HCT116 (cell line): ENCODE results near the gene ZNF432. TPM values are rescaled to one million over a fixed set of nuclear protein-coding genes. Genes with fewer than 3 reads are reported as not detected.

Experiments
- ATAC-seq: fragments of 200-7000 bp; cut with Tn5 transposase; 2 replicates; pipeline ENCODE4 v1.9.1; 2020; ENCODE audit warnings: mild to moderate bottlenecking, moderate library complexity
- BruUV-seq: library from RNA; stranded (reverse); fragments of 400-500 nt; replicated peaks from 2 replicates; lab custom pipeline; 2021; lab: Mats Ljungman, UMichigan
- CTCF ChIA-PET: fragments of 300-600 bp; sonication (Branson Sonifier 250); formaldehyde crosslinking; loops from one replicate; lab custom pipeline; 2021; ENCODE audit warnings: antibody characterized with exemption; lab: Charles Lee
- POLR2A ChIA-PET: fragments of 300-600, 350-600 bp; sonication (Branson Sonifier 250); formaldehyde crosslinking; loops from one replicate; lab custom pipeline; 2021; ENCODE audit warnings: antibody characterized with exemption; lab: Charles Lee
- RAD21 ChIA-PET, 2 experiments: fragments of 300-600 bp; sonication (Branson Sonifier 250); formaldehyde crosslinking; loops; one replicate each; lab custom pipeline; 2023; ENCODE audit warnings: low total read pairs in 2 of 2; ENCODE audit not compliant: uncharacterized antibody in 2 of 2, unreplicated experiment in 2 of 2, low non-redundant PET in 1 of 2; lab: Charles Lee
- DNase-seq: peaks from one replicate; pipeline ENCODE4 v3.0.0-alpha.2; 2010; ENCODE audit warnings: low read depth, low spot score
- H2AFZ ChIP-seq: fragments of 200-600 bp; shearing (Covaris generic), sonication (generic); 2 replicates; pipeline ENCODE4 v1.6.1; 2017; ENCODE audit warnings: low read depth, mixed run types, mixed read lengths, antibody characterized with exemption, low read length; ENCODE audit not compliant: poor library complexity, severe bottlenecking
- H3K27ac ChIP-seq: 2 replicates; pipeline ENCODE4 v1.5.1; 2012; ENCODE audit warnings: low read depth, low read length
- H3K27me3 ChIP-seq: fragments of 200-600 bp; sonication (generic); 2 replicates; pipeline ENCODE4 v1.6.1; 2016; ENCODE audit warnings: mixed run types, low read length, mixed read lengths; ENCODE audit not compliant: insufficient read depth
- H3K36me3 ChIP-seq, 2 experiments: fragments of 200-500 bp in 1 of 2; fragments of 200-600 bp in 1 of 2; sonication (Bioruptor generic) in 1 of 2; sonication (generic) in 1 of 2; 2 replicates each; pipeline versions ENCODE4 v1.5.1 to v1.6.1; 2014 to 2016; ENCODE audit warnings: low read length in 2 of 2, inconsistent platforms in 1 of 2, mixed read lengths in 1 of 2, mixed run types in 1 of 2; ENCODE audit not compliant: insufficient read depth in 2 of 2, control insufficient read depth in 1 of 2
- H3K4me1 ChIP-seq, 2 experiments: fragments of 200-600 bp in 1 of 2; sonication (generic) in 1 of 2; 2 replicates each; pipeline versions ENCODE4 v1.5.1 to v1.6.1; 2012 to 2017; ENCODE audit warnings: low read length in 2 of 2, inconsistent platforms in 1 of 2, mild to moderate bottlenecking in 1 of 2, mixed read lengths in 1 of 2, mixed run types in 1 of 2, moderate library complexity in 1 of 2; ENCODE audit not compliant: insufficient read depth in 2 of 2, control insufficient read depth in 1 of 2
- H3K4me2 ChIP-seq: fragments of 200-600 bp; sonication (generic); 2 replicates; pipeline ENCODE4 v1.6.1; 2017; ENCODE audit warnings: mixed run types, low read length, mixed read lengths
- H3K4me3 ChIP-seq, 2 experiments: fragments of 200-600 bp in 1 of 2; sonication (generic) in 1 of 2; replicated peaks in 1 of 2; 2 replicates each; pipeline ENCODE4 v1.5.1; 2011 to 2016; ENCODE audit warnings: low read length in 2 of 2, control low read depth in 1 of 2, low read depth in 1 of 2, mild to moderate bottlenecking in 1 of 2, mixed read lengths in 1 of 2, mixed run types in 1 of 2
- H3K79me2 ChIP-seq: fragments of 200-600 bp; sonication (generic); 2 replicates; pipeline ENCODE4 v1.6.1; 2017; ENCODE audit warnings: mild to moderate bottlenecking, mixed run types, low read length, moderate library complexity, mixed read lengths; ENCODE audit not compliant: insufficient read depth
- H3K9ac ChIP-seq: fragments of 200-600 bp; sonication (generic); 2 replicates; pipeline ENCODE4 v1.6.1; 2016; ENCODE audit warnings: low read length, mixed read lengths
- H3K9me2 ChIP-seq: fragments of 200-600 bp; sonication (generic), shearing (Covaris generic); 2 replicates; pipeline ENCODE4 v1.6.1; 2017; ENCODE audit warnings: mixed run types, mild to moderate bottlenecking, moderate library complexity; ENCODE audit not compliant: insufficient read depth
- H3K9me3 ChIP-seq, 2 experiments: fragments of 200-500 bp in 1 of 2; fragments of 200-600 bp in 1 of 2; sonication (Bioruptor generic) in 1 of 2; sonication (generic) in 1 of 2; 2 replicates each; pipeline ENCODE4 v1.6.1; 2014 to 2017; ENCODE audit warnings: low read length in 2 of 2, mixed read lengths in 2 of 2, inconsistent platforms in 1 of 2, low read depth in 1 of 2, mild to moderate bottlenecking in 1 of 2, mixed run types in 1 of 2, moderate library complexity in 1 of 2; ENCODE audit not compliant: control insufficient read depth in 1 of 2, insufficient read depth in 1 of 2
- H4K20me1 ChIP-seq: fragments of 200-600 bp; sonication (generic), shearing (Covaris generic); 2 replicates; pipeline ENCODE4 v1.6.1; 2017; ENCODE audit warnings: mixed run types, mild to moderate bottlenecking, moderate library complexity; ENCODE audit not compliant: insufficient read depth
- ATF3 ChIP-seq: IDR thresholded peaks from 2 replicates; pipeline ENCODE4 v1.6.1; 2012
- CBX3 ChIP-seq: IDR thresholded peaks from 2 replicates; pipeline ENCODE4 v1.6.1; 2012; ENCODE audit warnings: low read depth
- CEBPB ChIP-seq: IDR thresholded peaks from 2 replicates; pipeline ENCODE4 v1.6.1; 2012; ENCODE audit warnings: low read depth
- EGR1 ChIP-seq: IDR thresholded peaks from 2 replicates; pipeline ENCODE4 v1.6.1; 2012; ENCODE audit warnings: low read depth
- MAX ChIP-seq: IDR thresholded peaks from 2 replicates; pipeline ENCODE4 v1.6.1; 2012
- REST ChIP-seq: IDR thresholded peaks from 2 replicates; pipeline ENCODE4 v1.6.1; 2012; ENCODE audit warnings: low read depth
- SIN3A ChIP-seq: IDR thresholded peaks from 2 replicates; pipeline ENCODE4 v1.6.1; 2012; ENCODE audit warnings: low read depth
- YY1 ChIP-seq: IDR thresholded peaks from 2 replicates; pipeline ENCODE4 v1.6.1; 2011; ENCODE audit warnings: low read length, low read depth, moderate library complexity, mild to moderate bottlenecking; ENCODE audit not compliant: insufficient replicate concordance; ENCODE audit errors: extremely low read depth
- ZFX ChIP-seq: fragments of 450-650 bp; IDR thresholded peaks from 2 replicates; pipeline ENCODE4 v1.6.1; 2017
- intact Hi-C: fragments of 100-400 bp; cut with micrococcal nuclease; formaldehyde crosslinking; loops from 2 replicates; pipeline ENCODE4 v1.10.0; 2022
- total RNA-seq: library from RNA; stranded (reverse); gene quantifications from one replicate; pipeline ENCODE4 v1.2.1, GENCODE V29; 2021; ENCODE audit not compliant: unreplicated experiment

ZNF432 gene
- total RNA-seq, 1 experiment from 2014 or later: 0.64 TPM

- TF ChIP-seq MAX: no peak
- no peak for TF ChIP-seq SIN3A
- TF ChIP-seq EGR1: peak; percentile 78; the same call in 1 of the 2 replicates
- no peak for TF ChIP-seq CEBPB
- TF ChIP-seq YY1: peak; percentile 99
- TF ChIP-seq ZFX: 0 out of 2 replicates have a peak, but pooled peaks have one; percentile 16
- no peak for TF ChIP-seq CBX3
- no peak for TF ChIP-seq ATF3
- no peak for TF ChIP-seq REST
- intact Hi-C loops: no loop called here
- no peaks in the 10 kb centered on the region for H3K27me3 ChIP-seq
- H3K27ac ChIP-seq: no peak within 1 kb of the TSS
- ChIA-PET POLR2A (no interaction called here), RAD21 (no interaction called here), CTCF (no interaction called here)
- no peak within 1 kb of the TSS for H3K9ac ChIP-seq
- no peaks in the 10 kb centered on the region for H4K20me1 ChIP-seq
- DNase-seq: peak; percentile 52
- peak within 1 kb of the TSS; percentile 51 to 59 for H3K4me3 ChIP-seq
- H3K9me2 ChIP-seq: no peaks in the 10 kb centered on the region
- peak; percentile 91 for ATAC-seq
- TSS peak; percentile 75 for BruUV-seq
- H3K79me2 ChIP-seq: no peaks in the 10 kb centered on the region
- no peaks in the 10 kb centered on the region for H3K36me3 ChIP-seq
- H3K4me1 ChIP-seq: no peaks in the 10 kb centered on the region
- H3K4me2 ChIP-seq: peak within 1 kb of the TSS; percentile 72
- peaks cover 19 to 35% of the 10 kb centered on the region in 2 experiments; a peak in 3 of 4 replicates for H3K9me3 ChIP-seq
- H2AFZ ChIP-seq: peak within 1 kb of the TSS; percentile 86
Measured at GRCh38 chr19:52007806-52008557, 40.7 kb downstream of the ZNF432 start, which contains the start of gene ZNF615. Gene ZNF615, minus strand, starts transcription at chr19:52008211. Its CDS starts 4,500 bp downstream, at chr19:52003711.
